Measurements from ENCODE around the gene PPP1R2.
A peak's percentile ranks its signal among the peaks of the same experiment; 100 is the strongest.
"Not testable (repeated sequence)": the region's sequence is repeated elsewhere in the genome, so short reads cannot be mapped to it uniquely, and the experiment has no call there.

PPP1R2 gene

GRCh38 chr3:195542698-195543499 lies at the start of gene PPP1R2:
Gene PPP1R2, minus strand, starts transcription at chr3:195543325. Its CDS starts 300 bp downstream, at chr3:195543025.
- peak; percentile 88 for DNase-seq

- DNase-seq, result no peak
These were observed 48.7 kb upstream of the PPP1R2 start for GRCh38 chr3:195591852-195592251.

- DNase-seq, result no peak
These were observed 48.1 kb upstream of the PPP1R2 start for GRCh38 chr3:195591220-195591619.

GRCh38 chr3:195590381-195590780 lies 47.3 kb upstream of the PPP1R2 start:
- not testable (repeated sequence) for DNase-seq

GRCh38 chr3:195589796-195590195 lies 46.7 kb upstream of the PPP1R2 start:
- not testable (repeated sequence) for DNase-seq

- DNase-seq, result no peak
These were observed 44.7 kb upstream of the PPP1R2 start for GRCh38 chr3:195587824-195588223.

- no peak for DNase-seq
These were observed 44.3 kb upstream of the PPP1R2 start for GRCh38 chr3:195587406-195587805.

GRCh38 chr3:195584543-195584870 lies 41.4 kb upstream of the PPP1R2 start:
- DNase-seq, result no peak

GRCh38 chr3:195583831-195584542 lies 40.9 kb upstream of the PPP1R2 start, which contains the start of gene APOD:
Gene APOD, minus strand, starts transcription at chr3:195583940. Its CDS starts 4,479 bp downstream, at chr3:195579461.
- DNase-seq, result peak; percentile 40

- DNase-seq, result no peak
These were observed 39.8 kb upstream of the PPP1R2 start for GRCh38 chr3:195582947-195583346.

- peak; percentile 8 for DNase-seq
These were observed 37.8 kb upstream of the PPP1R2 start for GRCh38 chr3:195580744-195581443.

- no peak for DNase-seq
These were observed 36.2 kb upstream of the PPP1R2 start for GRCh38 chr3:195579281-195579680.

- no peak for DNase-seq
These were observed 35.4 kb upstream of the PPP1R2 start for GRCh38 chr3:195578565-195578964.

- no peak for DNase-seq
These were observed 34.6 kb upstream of the PPP1R2 start for GRCh38 chr3:195577645-195578177.

- no peak for DNase-seq
These were observed 31.6 kb upstream of the PPP1R2 start for GRCh38 chr3:195574497-195575304.

- DNase-seq, result no peak
These were observed 30.7 kb upstream of the PPP1R2 start for GRCh38 chr3:195573611-195574496.

- DNase-seq, result no peak
These were observed 28.2 kb upstream of the PPP1R2 start for GRCh38 chr3:195571361-195571760.

- DNase-seq, result no peak
These were observed 27.8 kb upstream of the PPP1R2 start for GRCh38 chr3:195570912-195571311.

- DNase-seq, result no peak
These were observed 27.2 kb upstream of the PPP1R2 start for GRCh38 chr3:195570344-195570743.

- DNase-seq, result no peak
These were observed 25.5 kb upstream of the PPP1R2 start for GRCh38 chr3:195568630-195569029.

GRCh38 chr3:195566797-195567196 lies 23.7 kb upstream of the PPP1R2 start:
- DNase-seq, result no peak
